Right atrium auricular region (tissue), 2 donors: Measurements from ENCODE around the gene GOLGA6L7. TPM values are rescaled to one million over a fixed set of nuclear protein-coding genes. Genes with fewer than 3 reads are reported as not detected.
"Not testable (repeated sequence)": the region's sequence is repeated elsewhere in the genome, so short reads cannot be mapped to it uniquely, and the experiment has no call there.

Experiments
- DNase-seq: peaks from one replicate; pipeline ENCODE4 v3.0.0-alpha.2; 2019; ENCODE audit warnings: low spot score
- H3K27ac ChIP-seq, 2 donors: fragments of 200-600 bp; sonication (generic); 1 replicate in 1 of 2; 2 replicates in 1 of 2; pipeline ENCODE4 v1.5.1; 2016 to 2019
- H3K27me3 ChIP-seq, 2 donors: fragments of 200-600 bp; sonication (generic); one replicate each; pipeline versions ENCODE4 v1.5.1 to v1.6.0; 2017 to 2019
- H3K36me3 ChIP-seq: fragments of 200-600 bp; sonication (generic); one replicate; pipeline ENCODE4 v1.5.1; 2016
- H3K4me1 ChIP-seq, 2 donors: fragments of 200-600 bp; sonication (generic); one replicate each; pipeline versions ENCODE4 v1.5.1 to v1.6.0; 2017 to 2019
- H3K4me3 ChIP-seq, 2 donors: fragments of 200-600 bp; sonication (generic); 1 replicate in 1 of 2; 2 replicates in 1 of 2; pipeline ENCODE4 v1.5.1; 2017 to 2019; ENCODE audit warnings: mild to moderate bottlenecking in 1 of 2, moderate library complexity in 1 of 2
- H3K9me3 ChIP-seq, 2 donors: fragments of 200-600 bp; sonication (generic); one replicate each; pipeline ENCODE4 v1.5.1; 2019
- CTCF ChIP-seq, 2 donors: fragments of 200-600 bp; sonication (generic); IDR thresholded peaks; one replicate each; pipeline ENCODE4 v1.5.1; 2019; ENCODE audit warnings: antibody characterized with exemption in 2 of 2
- total RNA-seq, 2 donors: library from RNA; depleted of rRNA; stranded (reverse); fragments of >200 nt; gene quantifications; one replicate each; pipeline ENCODE4 v1.1.0, GENCODE V29; 2016

The GOLGA6L7 gene
- total RNA-seq: not detected

GRCh38 chr15:28848521-28848920 is at the start of gene GOLGA6L7:
TSS of gene GOLGA6L7 (minus strand) at chr15:28848644. CDS start at chr15:28848549, 95 bp downstream.
- not testable (repeated sequence) for H3K27ac ChIP-seq, DNase-seq

GRCh38 chr15:28897861-28898585 is 49.6 kb upstream of the GOLGA6L7 start:
- H3K36me3 ChIP-seq: no peaks in the 10 kb centered on the region
- H3K4me1 ChIP-seq: no peaks in the 10 kb centered on the region
- H3K9me3 ChIP-seq: no peaks in the 10 kb centered on the region
- no peak for DNase-seq
- H3K27me3 ChIP-seq: no peaks in the 10 kb centered on the region
- no peak overlapping the region for H3K27ac ChIP-seq
- TF ChIP-seq CTCF (IDR thresholded peaks at IDR 0.05): no peak
- no peak overlapping the region for H3K4me3 ChIP-seq

More at GRCh38 chr15:28848521-28848920, at the start of gene GOLGA6L7:
- not testable (repeated sequence) for H3K9me3 ChIP-seq, H3K36me3 ChIP-seq, H3K4me3 ChIP-seq, H3K4me1 ChIP-seq, H3K27me3 ChIP-seq

- no peaks in the 10 kb centered on the region for H3K4me1 ChIP-seq
- no peaks in the 10 kb centered on the region for H3K9me3 ChIP-seq
- no peaks in the 10 kb centered on the region for H3K27me3 ChIP-seq
- H3K4me3 ChIP-seq: no peak overlapping the region
- H3K36me3 ChIP-seq: no peaks in the 10 kb centered on the region
- no peak overlapping the region for H3K27ac ChIP-seq
- no peak for TF ChIP-seq CTCF (IDR thresholded peaks at IDR 0.05)
- no peak for DNase-seq
Measured at GRCh38 chr15:28896951-28897350, 48.5 kb upstream of the GOLGA6L7 start.

- no peak for DNase-seq
- Histone ChIP-seq H3K9me3 (no peaks in the 10 kb centered on the region), H3K27ac (no peak overlapping the region), H3K4me1 (no peaks in the 10 kb centered on the region), H3K4me3 (no peak overlapping the region), H3K27me3 (no peaks in the 10 kb centered on the region), H3K36me3 (no peaks in the 10 kb centered on the region)
- TF ChIP-seq CTCF (IDR thresholded peaks at IDR 0.05): no peak
Measured at GRCh38 chr15:28895566-28895965, 47.1 kb upstream of the GOLGA6L7 start.

GRCh38 chr15:28895146-28895545 is 46.7 kb upstream of the GOLGA6L7 start:
- Histone ChIP-seq H3K27me3 (no peaks in the 10 kb centered on the region), H3K4me3 (no peak overlapping the region), H3K36me3 (no peaks in the 10 kb centered on the region), H3K27ac (no peak overlapping the region), H3K9me3 (no peaks in the 10 kb centered on the region), H3K4me1 (no peaks in the 10 kb centered on the region)
- no peak for DNase-seq
- TF ChIP-seq CTCF (IDR thresholded peaks at IDR 0.05): no peak

GRCh38 chr15:28894631-28895030 is 46.2 kb upstream of the GOLGA6L7 start:
- Histone ChIP-seq H3K4me3 (no peak overlapping the region), H3K27me3 (no peaks in the 10 kb centered on the region), H3K9me3 (no peaks in the 10 kb centered on the region), H3K27ac (no peak overlapping the region), H3K36me3 (no peaks in the 10 kb centered on the region), H3K4me1 (no peaks in the 10 kb centered on the region)
- no peak for TF ChIP-seq CTCF (IDR thresholded peaks at IDR 0.05)
- no peak for DNase-seq
